Measurements from ENCODE around the gene EHMT1. TPM values are rescaled to one million over a fixed set of nuclear protein-coding genes. Genes with fewer than 3 reads are reported as not detected.
"Not testable (repeated sequence)": the region's sequence is repeated elsewhere in the genome, so short reads cannot be mapped to it uniquely, and the experiment has no call there.

The EHMT1 gene
- total RNA-seq, 1 donor from 2014 or later = 59.9 TPM

DNA sequence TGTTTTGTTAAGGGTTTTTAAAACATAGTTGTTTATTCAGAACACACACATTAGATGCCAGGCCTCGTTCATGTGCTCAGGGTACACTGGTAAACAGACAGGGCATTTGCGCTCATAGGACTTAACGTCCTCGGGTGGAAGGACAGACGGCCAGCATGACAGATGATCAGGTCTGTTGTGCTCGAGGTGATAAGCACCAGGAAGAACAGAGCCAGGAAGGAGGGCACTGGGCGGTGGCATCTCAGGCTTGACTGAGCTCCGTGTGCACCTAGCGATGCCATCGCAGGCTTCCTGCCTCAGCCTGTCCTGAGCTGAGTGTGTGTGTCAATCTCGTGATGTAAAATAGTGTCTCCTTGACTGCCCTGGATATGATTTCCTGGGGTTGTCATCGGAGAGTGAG, 96.5 kb downstream of the EHMT1 start:
- DNase-seq (ENCODE audit: low read depth) = no peak
- no peaks in the 10 kb centered on the region for H3K27me3 ChIP-seq (ENCODE audit: control insufficient read depth, insufficient read depth, low read length)
- H3K4me3 ChIP-seq (ENCODE audit: low read depth, low read length) = no peak overlapping the region
- H3K36me3 ChIP-seq (ENCODE audit: control insufficient read depth, insufficient read depth, low read length) = no peaks in the 10 kb centered on the region
- TF ChIP-seq, protein P1, sequence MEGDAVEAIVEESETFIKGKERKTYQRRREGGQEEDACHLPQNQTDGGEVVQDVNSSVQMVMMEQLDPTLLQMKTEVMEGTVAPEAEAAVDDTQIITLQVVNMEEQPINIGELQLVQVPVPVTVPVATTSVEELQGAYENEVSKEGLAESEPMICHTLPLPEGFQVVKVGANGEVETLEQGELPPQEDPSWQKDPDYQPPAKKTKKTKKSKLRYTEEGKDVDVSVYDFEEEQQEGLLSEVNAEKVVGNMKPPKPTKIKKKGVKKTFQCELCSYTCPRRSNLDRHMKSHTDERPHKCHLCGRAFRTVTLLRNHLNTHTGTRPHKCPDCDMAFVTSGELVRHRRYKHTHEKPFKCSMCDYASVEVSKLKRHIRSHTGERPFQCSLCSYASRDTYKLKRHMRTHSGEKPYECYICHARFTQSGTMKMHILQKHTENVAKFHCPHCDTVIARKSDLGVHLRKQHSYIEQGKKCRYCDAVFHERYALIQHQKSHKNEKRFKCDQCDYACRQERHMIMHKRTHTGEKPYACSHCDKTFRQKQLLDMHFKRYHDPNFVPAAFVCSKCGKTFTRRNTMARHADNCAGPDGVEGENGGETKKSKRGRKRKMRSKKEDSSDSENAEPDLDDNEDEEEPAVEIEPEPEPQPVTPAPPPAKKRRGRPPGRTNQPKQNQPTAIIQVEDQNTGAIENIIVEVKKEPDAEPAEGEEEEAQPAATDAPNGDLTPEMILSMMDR (IDR thresholded peaks at IDR 0.05; ENCODE audit: insufficient read depth, low read length, poor library complexity, severe bottlenecking) = no peak

DNA sequence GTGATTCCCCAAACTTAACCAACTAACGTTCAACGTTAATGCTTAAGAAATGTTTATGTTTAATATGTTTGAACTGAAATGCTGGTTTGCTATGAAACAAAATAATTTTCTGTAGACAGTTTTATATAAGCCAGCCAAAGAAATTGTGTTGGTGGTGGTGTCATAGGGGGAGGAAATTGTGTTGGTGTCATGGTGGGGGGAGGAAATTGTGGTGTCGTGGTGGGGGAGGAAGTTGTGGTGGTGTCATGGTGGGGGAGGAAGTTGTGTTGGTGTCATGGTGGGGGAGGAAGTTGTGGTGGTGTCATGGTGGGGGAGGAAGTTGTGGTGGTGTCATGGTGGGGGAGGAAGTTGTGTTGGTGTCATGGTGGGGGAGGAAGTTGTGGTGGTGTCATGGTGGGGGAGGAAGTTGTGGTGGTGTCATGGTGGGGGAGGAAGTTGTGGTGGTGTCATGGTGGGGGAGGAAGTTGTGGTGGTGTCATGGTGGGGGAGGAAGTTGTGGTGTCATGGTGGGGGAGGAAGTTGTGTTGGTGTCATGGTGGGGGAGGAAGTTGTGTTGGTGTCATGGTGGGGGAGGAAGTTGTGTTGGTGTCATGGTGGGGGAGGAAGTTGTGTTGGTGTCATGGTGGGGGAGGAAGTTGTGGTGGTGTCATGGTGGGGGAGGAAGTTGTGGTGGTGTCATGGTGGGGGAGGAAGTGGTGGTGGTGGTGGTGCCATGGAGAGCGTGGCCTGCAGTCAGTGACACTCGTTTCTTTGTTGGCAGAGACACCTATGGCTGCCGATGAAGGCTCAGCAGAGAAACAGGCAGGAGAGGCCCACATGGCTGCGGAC, 97.3 kb downstream of the EHMT1 start:
- DNase-seq (ENCODE audit: low read depth); H3K36me3 ChIP-seq (ENCODE audit: control insufficient read depth, insufficient read depth, low read length); H3K4me3 ChIP-seq (ENCODE audit: low read depth, low read length); H3K27me3 ChIP-seq (ENCODE audit: control insufficient read depth, insufficient read depth, low read length): not testable (repeated sequence)

DNA sequence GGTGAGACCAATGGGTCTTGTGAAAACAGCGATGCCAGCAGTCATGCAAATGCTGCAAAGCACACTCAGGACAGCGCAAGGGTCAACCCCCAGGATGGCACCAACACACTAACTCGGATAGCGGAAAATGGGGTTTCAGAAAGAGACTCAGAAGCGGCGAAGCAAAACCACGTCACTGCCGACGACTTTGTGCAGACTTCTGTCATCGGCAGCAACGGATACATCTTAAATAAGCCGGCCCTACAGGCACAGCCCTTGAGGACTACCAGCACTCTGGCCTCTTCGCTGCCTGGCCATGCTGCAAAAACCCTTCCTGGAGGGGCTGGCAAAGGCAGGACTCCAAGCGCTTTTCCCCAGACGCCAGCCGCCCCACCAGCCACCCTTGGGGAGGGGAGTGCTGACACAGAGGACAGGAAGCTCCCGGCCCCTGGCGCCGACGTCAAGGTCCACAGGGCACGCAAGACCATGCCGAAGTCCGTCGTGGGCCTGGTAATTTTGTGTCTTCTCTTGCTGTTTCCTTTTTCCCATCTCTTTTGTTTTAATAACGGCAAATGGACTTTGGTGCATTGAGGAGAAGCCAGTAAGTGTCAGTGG, 98.0 kb downstream of the EHMT1 start:
- H3K36me3 ChIP-seq (ENCODE audit: control insufficient read depth, insufficient read depth, low read length) = no peaks in the 10 kb centered on the region
- H3K4me3 ChIP-seq (ENCODE audit: low read depth, low read length) = no peak overlapping the region
- TF ChIP-seq, protein P1 (IDR thresholded peaks at IDR 0.05; ENCODE audit: insufficient read depth, low read length, poor library complexity, severe bottlenecking) = no peak
- DNase-seq (ENCODE audit: low read depth) = no peak
- no peaks in the 10 kb centered on the region for H3K27me3 ChIP-seq (ENCODE audit: control insufficient read depth, insufficient read depth, low read length)

DNA sequence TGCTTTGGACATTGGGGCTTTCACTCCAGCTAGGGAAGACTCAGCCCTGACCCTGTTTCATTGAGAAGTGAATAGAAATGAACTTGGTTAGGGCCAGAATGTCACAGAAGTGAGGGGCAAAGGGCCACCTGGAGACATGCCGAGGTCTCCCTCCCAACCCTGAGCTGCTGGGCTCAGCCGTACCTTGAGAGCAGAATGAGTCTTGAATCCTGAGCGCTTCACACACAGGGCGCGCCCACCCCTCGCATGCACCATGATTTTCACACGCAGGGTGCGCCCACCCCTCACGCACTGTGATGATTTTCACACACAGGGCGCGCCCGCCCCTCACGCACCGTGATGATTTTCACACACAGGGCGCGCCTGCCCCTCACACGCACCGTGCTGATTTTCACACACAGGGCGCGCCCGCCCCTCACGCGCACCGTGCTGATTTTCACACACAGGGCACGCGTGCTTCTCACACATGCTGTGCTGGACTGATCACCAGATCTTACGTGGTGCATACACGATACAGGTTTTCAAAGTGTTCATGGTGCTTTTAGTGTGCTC, 99.0 kb downstream of the EHMT1 start:
- no peak for DNase-seq (ENCODE audit: low read depth)
- no peaks in the 10 kb centered on the region for H3K36me3 ChIP-seq (ENCODE audit: control insufficient read depth, insufficient read depth, low read length)
- no peak overlapping the region for H3K4me3 ChIP-seq (ENCODE audit: low read depth, low read length)
- TF ChIP-seq, protein P1 (IDR thresholded peaks at IDR 0.05; ENCODE audit: insufficient read depth, low read length, poor library complexity, severe bottlenecking) = no peak
- no peaks in the 10 kb centered on the region for H3K27me3 ChIP-seq (ENCODE audit: control insufficient read depth, insufficient read depth, low read length)

DNA sequence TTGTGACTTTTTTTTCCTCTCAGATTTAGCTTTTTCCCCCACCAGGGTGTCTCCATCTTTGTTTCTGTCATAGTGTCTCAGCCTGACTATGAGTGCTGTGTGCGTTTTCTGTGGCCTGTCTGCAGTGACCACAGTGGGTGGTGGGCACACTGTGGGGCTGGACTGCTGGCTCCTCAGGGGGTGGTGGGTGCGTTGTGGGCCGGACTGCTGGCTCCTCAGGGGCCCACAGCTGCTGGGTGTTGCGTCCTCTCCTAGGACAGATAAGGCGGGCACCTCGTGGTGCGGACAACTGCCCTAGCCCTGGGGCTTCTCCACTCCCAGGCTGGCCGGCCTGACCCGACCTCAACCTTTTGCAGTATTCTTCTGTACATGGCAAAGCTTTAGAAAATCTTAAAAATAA, 100.4 kb downstream of the EHMT1 start:
- H3K4me3 ChIP-seq (ENCODE audit: low read depth, low read length) = no peak overlapping the region
- H3K27me3 ChIP-seq (ENCODE audit: control insufficient read depth, insufficient read depth, low read length) = no peaks in the 10 kb centered on the region
- H3K36me3 ChIP-seq (ENCODE audit: control insufficient read depth, insufficient read depth, low read length) = no peaks in the 10 kb centered on the region
- TF ChIP-seq, protein P1 (IDR thresholded peaks at IDR 0.05; ENCODE audit: insufficient read depth, low read length, poor library complexity, severe bottlenecking) = no peak
- DNase-seq (ENCODE audit: low read depth) = no peak

DNA sequence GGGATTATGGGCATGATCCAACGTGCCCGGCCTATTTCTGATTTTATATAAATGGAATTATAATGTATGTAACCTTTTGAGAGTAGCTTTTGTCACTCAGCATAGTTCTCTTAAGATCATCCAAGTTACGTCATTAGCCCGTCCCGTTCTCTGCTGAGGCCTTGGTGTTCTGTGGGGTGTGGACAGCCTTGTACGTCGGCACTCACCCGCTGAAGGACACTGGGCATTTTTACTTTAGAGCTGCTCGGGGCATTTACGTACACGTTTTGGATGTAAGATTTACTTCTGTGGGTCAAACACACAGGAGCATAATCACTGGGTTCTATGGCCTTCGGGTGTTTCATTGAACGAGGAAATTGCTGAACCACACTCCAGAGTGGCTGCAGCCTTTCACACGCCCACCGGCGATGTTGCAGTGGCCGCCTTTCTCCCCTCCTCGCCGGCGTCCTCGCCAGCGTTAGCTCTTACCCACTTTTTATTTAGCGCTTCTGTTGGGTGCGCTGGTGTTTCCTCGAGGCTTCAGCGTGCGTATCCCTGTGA, 101.8 kb downstream of the EHMT1 start:
- H3K36me3 ChIP-seq (ENCODE audit: control insufficient read depth, insufficient read depth, low read length) = no peaks in the 10 kb centered on the region
- TF ChIP-seq, protein P1 (IDR thresholded peaks at IDR 0.05; ENCODE audit: insufficient read depth, low read length, poor library complexity, severe bottlenecking) = no peak
- no peaks in the 10 kb centered on the region for H3K27me3 ChIP-seq (ENCODE audit: control insufficient read depth, insufficient read depth, low read length)
- no peak for DNase-seq (ENCODE audit: low read depth)
- H3K4me3 ChIP-seq (ENCODE audit: low read depth, low read length) = no peak overlapping the region

Data from kidney epithelial cell (primary cell).